Gastrocnemius medialis (tissue), 4 donors: ENCODE results near the gene AFF1. TPM values are rescaled to one million over a fixed set of nuclear protein-coding genes. Genes with fewer than 3 reads are reported as not detected.

ENCODE experiments used
- ATAC-seq, 2 donors: fragments of 150-250 bp; one replicate each; pipeline ENCODE4 v1.9.1; 2016
- DNase-seq, 2 donors: peaks; one replicate each; pipeline ENCODE4 v3.0.0-alpha.2; 2019
- H3K27ac ChIP-seq, 4 donors: fragments of 200-600 bp; sonication (generic); 1 replicate in 1 of 4; 2 replicates in 3 of 4; pipeline ENCODE4 v1.5.1; 2016 to 2018; ENCODE audit warnings: mild to moderate bottlenecking in 2 of 4, moderate library complexity in 1 of 4
- H3K27me3 ChIP-seq, 3 donors: fragments of 200-600 bp; sonication (generic) in 2 of 3; 1 replicate in 1 of 3; 2 replicates in 2 of 3; pipeline versions ENCODE4 v1.5.1 to v1.6.0; 2016 to 2019; ENCODE audit warnings: mild to moderate bottlenecking in 1 of 3, moderate library complexity in 1 of 3
- H3K36me3 ChIP-seq, 2 donors: fragments of 200-600 bp; sonication (generic) in 1 of 2; one replicate each; pipeline ENCODE4 v1.5.1; 2017 to 2018
- H3K4me1 ChIP-seq, 2 donors: fragments of 200-600 bp; sonication (generic) in 1 of 2; one replicate each; pipeline ENCODE4 v1.5.1; 2016 to 2017; ENCODE audit warnings: mild to moderate bottlenecking in 2 of 2
- H3K4me3 ChIP-seq, 4 donors: fragments of 200-600 bp; sonication (generic) in 3 of 4; 1 replicate in 1 of 4; 2 replicates in 3 of 4; pipeline ENCODE4 v1.5.1; 2016 to 2019; ENCODE audit warnings: mild to moderate bottlenecking in 2 of 4
- H3K9me3 ChIP-seq, 3 donors: fragments of 200-600 bp; sonication (generic) in 2 of 3; 1 replicate in 1 of 3; 2 replicates in 2 of 3; pipeline ENCODE4 v1.5.1; 2016 to 2019
- CTCF ChIP-seq, 5 experiments: fragments of 450-650 bp in 3 of 5; fragments of 200-600 bp in 2 of 5; sonication (generic) in 2 of 5; IDR thresholded peaks in 4 of 5; conservative IDR thresholded peaks in 1 of 5; 1 replicate in 4 of 5; 2 replicates in 1 of 5; pipeline ENCODE4 v1.5.1; 2016 to 2019; ENCODE audit warnings: antibody characterized with exemption in 5 of 5, mild to moderate bottlenecking in 3 of 5, moderate library complexity in 3 of 5
- POLR2A ChIP-seq, 2 donors: fragments of 450-650 bp; IDR thresholded peaks; one replicate each; pipeline ENCODE4 v1.6.1; 2017; ENCODE audit warnings: antibody characterized with exemption in 2 of 2, mild to moderate bottlenecking in 2 of 2, moderate library complexity in 2 of 2
- in situ Hi-C, 4 donors: fragments of 200-750 bp; cut with MboI; loops; one replicate each; pipeline versions ENCODE4 v1.15.0 to v1.8.0; 2017; ENCODE audit warnings: low sequenced_read_pairs in 4 of 4
- intact Hi-C: fragments of 100-400 bp; cut with DNase I; formaldehyde crosslinking; loops from one replicate; pipeline ENCODE4 v1.15.1; 2023; ENCODE audit warnings: low total_unique reads
- total RNA-seq, 4 donors: library from RNA; depleted of rRNA; stranded (reverse); fragments of >200 nt; gene quantifications; one replicate each; pipeline versions ENCODE4 v1.1.0 to v1.2.3, GENCODE V29; 2016

AFF1 gene
- total RNA-seq, 4 donors from 2014 or later = 142 to 265 (median 197) TPM

- H3K9me3 ChIP-seq = no peaks in the 10 kb centered on the region
- DNase-seq (no peak), ATAC-seq (no peak)
- H3K36me3 ChIP-seq = no peaks in the 10 kb centered on the region
- TF ChIP-seq POLR2A (IDR thresholded peaks at IDR 0.05) (no peak), CTCF (IDR thresholded peaks at IDR 0.05 in 4 of 5, conservative IDR thresholded peaks at IDR 0.05 in 1 of 5) (no peak)
- no peak overlapping the region for H3K4me3 ChIP-seq
- intact Hi-C loops = no loop called here
- H3K27me3 ChIP-seq = no peaks in the 10 kb centered on the region
- peak overlapping the region in 3 of 4 donors; percentile 3 to 87 (median 31) for H3K27ac ChIP-seq
- in situ Hi-C loops = loop anchor here in 1 of 4 donors (25.0 kb wide), 1 partner anchor 88 kb away; no protein-coding TSS in a partner anchor
- peaks cover 49 to 52% of the 10 kb centered on the region in 2 donors for H3K4me1 ChIP-seq
Observed at GRCh38 chr4:87100168-87100567, 165.4 kb downstream of the AFF1 start.

GRCh38 chr4:87101543-87102199, 166.9 kb downstream of the AFF1 start:
- no peak overlapping the region for H3K4me3 ChIP-seq
- TF ChIP-seq POLR2A (IDR thresholded peaks at IDR 0.05) (no peak), CTCF (IDR thresholded peaks at IDR 0.05 in 4 of 5, conservative IDR thresholded peaks at IDR 0.05 in 1 of 5) (no peak)
- ATAC-seq (peak in 1 of 2 donors; percentile 53), DNase-seq (no peak)
- no peaks in the 10 kb centered on the region for H3K9me3 ChIP-seq
- H3K27me3 ChIP-seq = no peaks in the 10 kb centered on the region
- H3K4me1 ChIP-seq = peaks cover 60 to 63% of the 10 kb centered on the region in 2 donors
- intact Hi-C loops (no loop called here), in situ Hi-C loops (loop anchor here in 1 of 4 donors (25.0 kb wide), 1 partner anchor 89 kb away; no protein-coding TSS in a partner anchor)
- peak overlapping the region; percentile 58 to 91 (median 82) for H3K27ac ChIP-seq
- H3K36me3 ChIP-seq = peaks cover 0 to 9% of the 10 kb centered on the region in 2 donors

GRCh38 chr4:87103086-87103485, 168.3 kb downstream of the AFF1 start:
- H3K36me3 ChIP-seq = peaks cover 0 to 12% of the 10 kb centered on the region in 2 donors
- peaks cover 60 to 75% of the 10 kb centered on the region in 2 donors for H3K4me1 ChIP-seq
- H3K27me3 ChIP-seq = no peaks in the 10 kb centered on the region
- no peak overlapping the region for H3K4me3 ChIP-seq
- ATAC-seq = no peak
- intact Hi-C loops = no loop called here
- no peak for TF ChIP-seq POLR2A (IDR thresholded peaks at IDR 0.05)
- TF ChIP-seq CTCF (IDR thresholded peaks at IDR 0.05 in 4 of 5, conservative IDR thresholded peaks at IDR 0.05 in 1 of 5) = no peak
- no peak for DNase-seq
- in situ Hi-C loops = loop anchor here in 1 of 4 donors (25.0 kb wide), 1 partner anchor 91 kb away; no protein-coding TSS in a partner anchor
- H3K27ac ChIP-seq = peak overlapping the region; percentile 58 to 91 (median 82)
- no peaks in the 10 kb centered on the region for H3K9me3 ChIP-seq

GRCh38 chr4:87103691-87104187, 168.9 kb downstream of the AFF1 start:
- ATAC-seq (no peak), DNase-seq (no peak)
- intact Hi-C loops = no loop called here
- Histone ChIP-seq H3K27ac (peak overlapping the region; percentile 58 to 91 (median 82)), H3K27me3 (no peaks in the 10 kb centered on the region), H3K4me3 (no peak overlapping the region), H3K9me3 (no peaks in the 10 kb centered on the region), H3K36me3 (peaks cover 0 to 12% of the 10 kb centered on the region in 2 donors), H3K4me1 (peaks cover 66 to 75% of the 10 kb centered on the region in 2 donors)
- in situ Hi-C loops = loop anchor here in 1 of 4 donors (25.0 kb wide), 1 partner anchor 91 kb away; no protein-coding TSS in a partner anchor
- TF ChIP-seq CTCF (IDR thresholded peaks at IDR 0.05 in 4 of 5, conservative IDR thresholded peaks at IDR 0.05 in 1 of 5) (no peak), POLR2A (IDR thresholded peaks at IDR 0.05) (no peak)
